Ureter (tissue), 1 donor: ENCODE data around the gene CBLB. TPM values are rescaled to one million over a fixed set of nuclear protein-coding genes. Genes with fewer than 3 reads are reported as not detected.

ENCODE experiments used
- DNase-seq: peaks from one replicate; pipeline ENCODE4 v3.0.0-alpha.2; 2020; ENCODE audit warnings: low spot score
- total RNA-seq: library from RNA; stranded (reverse); gene quantifications from one replicate; pipeline ENCODE4 v1.2.4, GENCODE V29; 2023
- donor health status: DM: yes; HTN: yes; CAD: no.

CBLB gene
- total RNA-seq, 1 donor from 2014 or later = 90.8 TPM

- DNase-seq = no peak
Observed at GRCh38 chr3:105869861-105870755, 1.3 kb upstream of the CBLB start.

GRCh38 chr3:105869531-105869833 lies 670 bp upstream of the CBLB start:
- no peak for DNase-seq

GRCh38 chr3:105868431-105868741 lies 426 bp downstream of the CBLB start:
- peak; percentile 53 for DNase-seq

GRCh38 chr3:105867712-105868430 lies 941 bp downstream of the CBLB start:
- no peak for DNase-seq

GRCh38 chr3:105866656-105867653 lies 1.9 kb downstream of the CBLB start:
- DNase-seq = no peak

GRCh38 chr3:105865867-105866350 lies 2.9 kb downstream of the CBLB start:
- no peak for DNase-seq

GRCh38 chr3:105865016-105865623 lies 3.7 kb downstream of the CBLB start:
- DNase-seq = no peak

GRCh38 chr3:105864212-105864611 lies 4.6 kb downstream of the CBLB start:
- no peak for DNase-seq

GRCh38 chr3:105863608-105864007 lies 5.2 kb downstream of the CBLB start:
- no peak for DNase-seq

- no peak for DNase-seq
Observed at GRCh38 chr3:105862217-105862616, 6.6 kb downstream of the CBLB start.

- no peak for DNase-seq
Observed at GRCh38 chr3:105860641-105861040, 8.2 kb downstream of the CBLB start.

- DNase-seq = no peak
Observed at GRCh38 chr3:105858017-105858416, 10.8 kb downstream of the CBLB start.

GRCh38 chr3:105857601-105858000 lies 11.2 kb downstream of the CBLB start:
- no peak for DNase-seq

GRCh38 chr3:105856605-105857004 lies 12.2 kb downstream of the CBLB start:
- no peak for DNase-seq

- no peak for DNase-seq
Observed at GRCh38 chr3:105853801-105854432, 14.9 kb downstream of the CBLB start.

GRCh38 chr3:105851582-105851981 lies 17.2 kb downstream of the CBLB start:
- DNase-seq = no peak

GRCh38 chr3:105851176-105851575 lies 17.6 kb downstream of the CBLB start:
- no peak for DNase-seq

- no peak for DNase-seq
Observed at GRCh38 chr3:105850593-105850992, 18.2 kb downstream of the CBLB start.

- no peak for DNase-seq
Observed at GRCh38 chr3:105848821-105849220, 20.0 kb downstream of the CBLB start.

- no peak for DNase-seq
Observed at GRCh38 chr3:105847865-105848264, 20.9 kb downstream of the CBLB start.

- no peak for DNase-seq
Observed at GRCh38 chr3:105847452-105847851, 21.4 kb downstream of the CBLB start.
